ENCODE results near the gene TTBK1. TPM values are rescaled to one million over a fixed set of nuclear protein-coding genes. Genes with fewer than 3 reads are reported as not detected.

TTBK1 gene
- total and polyA plus RNA-seq, 5 donors: 0.29 to 0.69 (median 0.50) TPM

- ATAC-seq: peak; percentile 18 to 24
- no peak overlapping the region for H3K27ac ChIP-seq (ENCODE audit: low read length)
- no peaks in the 10 kb centered on the region for H3K9me3 ChIP-seq (ENCODE audit: control insufficient read depth, low read length)
- intact Hi-C loops (cut with DNase I): no loop called here
- H3K4me3 ChIP-seq (ENCODE audit: low read length): peak overlapping the region; percentile 64
- peak in 1 of 3 donors; percentile 67 for DNase-seq
- 4% methylated on average over 65 of the region's 65 CpGs for WGBS
- H3K4me1 ChIP-seq (ENCODE audit: control insufficient read depth, insufficient read depth, low read length): no peaks in the 10 kb centered on the region
- no peaks in the 10 kb centered on the region for H3K27me3 ChIP-seq (ENCODE audit: control insufficient read depth, insufficient read depth)
Observed at GRCh38 chr6:43274916-43275597, 31.8 kb downstream of the TTBK1 start.

- WGBS: 28% methylated on average over 64 of the region's 64 CpGs
- H3K4me1 ChIP-seq (ENCODE audit: control insufficient read depth, insufficient read depth, low read length): no peaks in the 10 kb centered on the region
- ATAC-seq (no peak), DNase-seq (peak in 1 of 3 donors; percentile 50)
- H3K4me3 ChIP-seq (ENCODE audit: low read length): peak overlapping the region; percentile 64
- no peak overlapping the region for H3K27ac ChIP-seq (ENCODE audit: low read length)
- H3K9me3 ChIP-seq (ENCODE audit: control insufficient read depth, low read length): no peaks in the 10 kb centered on the region
- H3K27me3 ChIP-seq (ENCODE audit: control insufficient read depth, insufficient read depth): no peaks in the 10 kb centered on the region
- intact Hi-C loops (cut with DNase I): no loop called here
Observed at GRCh38 chr6:43275801-43276576, 32.7 kb downstream of the TTBK1 start.

GRCh38 chr6:43276577-43277305 is 33.5 kb downstream of the TTBK1 start:
- Histone ChIP-seq H3K27me3 (ENCODE audit: control insufficient read depth, insufficient read depth) (no peaks in the 10 kb centered on the region), H3K9me3 (ENCODE audit: control insufficient read depth, low read length) (no peaks in the 10 kb centered on the region), H3K27ac (ENCODE audit: low read length) (no peak overlapping the region), H3K4me1 (ENCODE audit: control insufficient read depth, insufficient read depth, low read length) (no peaks in the 10 kb centered on the region), H3K4me3 (ENCODE audit: low read length) (no peak overlapping the region)
- DNase-seq (peak in 1 of 3 donors; percentile 19), ATAC-seq (no peak)
- intact Hi-C loops (cut with DNase I): no loop called here
- 78% methylated on average over 11 of the region's 11 CpGs for WGBS

- Histone ChIP-seq H3K27ac (ENCODE audit: low read length) (no peak overlapping the region), H3K27me3 (ENCODE audit: control insufficient read depth, insufficient read depth) (no peaks in the 10 kb centered on the region), H3K4me3 (ENCODE audit: low read length) (no peak overlapping the region), H3K9me3 (ENCODE audit: control insufficient read depth, low read length) (no peaks in the 10 kb centered on the region), H3K4me1 (ENCODE audit: control insufficient read depth, insufficient read depth, low read length) (no peaks in the 10 kb centered on the region)
- intact Hi-C loops (cut with DNase I): no loop called here
- WGBS: 84% methylated on average over 6 of the region's 6 CpGs
- DNase-seq (no peak), ATAC-seq (no peak)
Observed at GRCh38 chr6:43277306-43277642, 34.0 kb downstream of the TTBK1 start.

GRCh38 chr6:43277643-43278523 is 34.6 kb downstream of the TTBK1 start:
- intact Hi-C loops (cut with DNase I): no loop called here
- DNase-seq: peak in 1 of 3 donors; percentile 30
- Histone ChIP-seq H3K9me3 (ENCODE audit: control insufficient read depth, low read length) (no peaks in the 10 kb centered on the region), H3K4me3 (ENCODE audit: low read length) (no peak overlapping the region), H3K4me1 (ENCODE audit: control insufficient read depth, insufficient read depth, low read length) (no peaks in the 10 kb centered on the region), H3K27ac (ENCODE audit: low read length) (no peak overlapping the region), H3K27me3 (ENCODE audit: control insufficient read depth, insufficient read depth) (no peaks in the 10 kb centered on the region)
- ATAC-seq: peak in 1 of 2 donors; percentile 10
- WGBS: 71% methylated on average over 13 of the region's 13 CpGs

GRCh38 chr6:43278524-43279078 is 35.3 kb downstream of the TTBK1 start:
- DNase-seq: peak in 1 of 3 donors; percentile 24
- ATAC-seq: peak in 1 of 2 donors; percentile 17
- no peak overlapping the region for H3K27ac ChIP-seq (ENCODE audit: low read length)
- no peaks in the 10 kb centered on the region for H3K27me3 ChIP-seq (ENCODE audit: control insufficient read depth, insufficient read depth)
- no peaks in the 10 kb centered on the region for H3K9me3 ChIP-seq (ENCODE audit: control insufficient read depth, low read length)
- no peak overlapping the region for H3K4me3 ChIP-seq (ENCODE audit: low read length)
- H3K4me1 ChIP-seq (ENCODE audit: control insufficient read depth, insufficient read depth, low read length): no peaks in the 10 kb centered on the region
- intact Hi-C loops (cut with DNase I): no loop called here
- WGBS: 52% methylated on average over 4 of the region's 4 CpGs

GRCh38 chr6:43280234-43280633 is 37.0 kb downstream of the TTBK1 start:
- ATAC-seq (no peak), DNase-seq (no peak)
- 82% methylated on average over 2 of the region's 2 CpGs for WGBS
- Histone ChIP-seq H3K9me3 (ENCODE audit: control insufficient read depth, low read length) (no peaks in the 10 kb centered on the region), H3K4me3 (ENCODE audit: low read length) (no peak overlapping the region), H3K27ac (ENCODE audit: low read length) (no peak overlapping the region), H3K27me3 (ENCODE audit: control insufficient read depth, insufficient read depth) (no peaks in the 10 kb centered on the region), H3K4me1 (ENCODE audit: control insufficient read depth, insufficient read depth, low read length) (no peaks in the 10 kb centered on the region)
- intact Hi-C loops (cut with DNase I): no loop called here

GRCh38 chr6:43282060-43282459 is 38.8 kb downstream of the TTBK1 start:
- peak in 2 of 3 donors; percentile 1 to 16 for DNase-seq
- intact Hi-C loops (cut with DNase I): no loop called here

GRCh38 chr6:43282636-43283513 is 39.6 kb downstream of the TTBK1 start:
- H3K4me1 ChIP-seq (ENCODE audit: control insufficient read depth, insufficient read depth, low read length): no peaks in the 10 kb centered on the region
- no peaks in the 10 kb centered on the region for H3K27me3 ChIP-seq (ENCODE audit: control insufficient read depth, insufficient read depth)
- H3K4me3 ChIP-seq (ENCODE audit: low read length): no peak overlapping the region
- peak in 2 of 3 donors; percentile 2 to 38 for DNase-seq
- intact Hi-C loops (cut with DNase I): no loop called here
- H3K27ac ChIP-seq (ENCODE audit: low read length): no peak overlapping the region
- no peaks in the 10 kb centered on the region for H3K9me3 ChIP-seq (ENCODE audit: control insufficient read depth, low read length)
- 81% methylated on average over 32 of the region's 32 CpGs for WGBS
- no peak for ATAC-seq

More at GRCh38 chr6:43282060-43282459, 38.8 kb downstream of the TTBK1 start:
- no peak overlapping the region for H3K27ac ChIP-seq (ENCODE audit: low read length)
- WGBS: 70% methylated on average over 9 of the region's 9 CpGs
- H3K4me3 ChIP-seq (ENCODE audit: low read length): no peak overlapping the region
- ATAC-seq: no peak
- no peaks in the 10 kb centered on the region for H3K4me1 ChIP-seq (ENCODE audit: control insufficient read depth, insufficient read depth, low read length)
- no peaks in the 10 kb centered on the region for H3K9me3 ChIP-seq (ENCODE audit: control insufficient read depth, low read length)
- H3K27me3 ChIP-seq (ENCODE audit: control insufficient read depth, insufficient read depth): no peaks in the 10 kb centered on the region

All from right cardiac atrium (tissue), 5 donors.